GM08714 (cell line): Measurements from ENCODE around the gene JOSD2.

ENCODE experiments used
- H3K4me3 ChIP-seq: fragments of 200-500 bp; sonication (Bioruptor generic); 2 replicates; pipeline ENCODE4 v1.5.1; 2014; ENCODE audit warnings: mild to moderate bottlenecking, low read length, inconsistent platforms
- ZNF274 ChIP-seq: IDR thresholded peaks from 2 replicates; pipeline ENCODE4 v1.6.1; 2012; ENCODE audit warnings: mild to moderate bottlenecking, low read depth, low read length

JOSD2 gene

DNA sequence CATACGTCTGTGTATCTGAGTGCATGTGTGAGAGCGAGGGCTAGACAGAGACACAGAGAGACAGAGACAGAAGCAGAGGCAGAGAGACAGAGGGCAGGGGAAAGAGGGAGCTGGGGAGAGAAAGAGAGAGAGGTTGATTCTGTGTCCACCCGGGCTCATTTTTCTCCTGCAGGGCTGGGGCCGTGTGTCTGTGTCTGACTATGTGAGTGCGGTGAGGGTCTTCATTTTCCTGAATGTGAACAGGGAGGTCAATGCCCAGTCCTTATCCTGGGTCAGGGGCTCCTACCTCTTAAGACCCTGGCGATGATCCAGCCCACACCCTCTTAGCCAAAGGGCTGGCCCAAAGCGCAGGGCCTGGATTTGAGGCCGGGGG is 39.6 kb upstream of the JOSD2 start:
- H3K4me3 ChIP-seq, result no peak overlapping the region
- TF ChIP-seq ZNF274, result no peak

DNA sequence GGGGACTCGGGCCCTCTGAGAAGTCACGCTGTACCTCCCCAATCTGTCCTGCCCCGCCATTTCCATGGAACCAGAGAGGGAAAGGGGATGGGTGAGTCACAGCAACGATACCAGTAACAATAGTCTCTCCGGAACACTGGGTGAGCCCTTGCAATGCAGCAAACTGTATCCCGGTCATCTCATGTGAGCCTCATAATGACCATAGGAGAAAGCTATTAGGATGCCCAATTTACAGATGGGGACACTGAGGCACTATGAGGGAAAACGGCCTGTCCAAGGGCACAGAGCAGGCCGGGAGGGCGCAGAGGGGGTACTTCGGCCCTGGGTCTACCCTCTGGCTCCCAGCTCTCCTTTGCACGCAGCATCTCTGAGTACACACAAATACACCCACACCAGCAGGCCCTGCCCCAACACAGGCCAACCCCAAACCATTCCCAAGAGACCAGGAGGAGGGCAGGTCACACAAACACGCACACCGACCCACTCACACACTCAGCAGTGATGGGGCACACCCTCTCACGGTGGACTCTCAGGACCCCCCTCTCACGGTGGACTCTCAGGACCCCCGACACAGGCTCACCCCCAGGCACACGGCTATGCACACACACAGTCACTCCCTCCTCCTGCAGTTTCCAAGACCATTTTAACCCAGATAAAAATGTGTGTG is 39.1 kb upstream of the JOSD2 start:
- TF ChIP-seq ZNF274, result no peak
- no peak overlapping the region for H3K4me3 ChIP-seq

DNA sequence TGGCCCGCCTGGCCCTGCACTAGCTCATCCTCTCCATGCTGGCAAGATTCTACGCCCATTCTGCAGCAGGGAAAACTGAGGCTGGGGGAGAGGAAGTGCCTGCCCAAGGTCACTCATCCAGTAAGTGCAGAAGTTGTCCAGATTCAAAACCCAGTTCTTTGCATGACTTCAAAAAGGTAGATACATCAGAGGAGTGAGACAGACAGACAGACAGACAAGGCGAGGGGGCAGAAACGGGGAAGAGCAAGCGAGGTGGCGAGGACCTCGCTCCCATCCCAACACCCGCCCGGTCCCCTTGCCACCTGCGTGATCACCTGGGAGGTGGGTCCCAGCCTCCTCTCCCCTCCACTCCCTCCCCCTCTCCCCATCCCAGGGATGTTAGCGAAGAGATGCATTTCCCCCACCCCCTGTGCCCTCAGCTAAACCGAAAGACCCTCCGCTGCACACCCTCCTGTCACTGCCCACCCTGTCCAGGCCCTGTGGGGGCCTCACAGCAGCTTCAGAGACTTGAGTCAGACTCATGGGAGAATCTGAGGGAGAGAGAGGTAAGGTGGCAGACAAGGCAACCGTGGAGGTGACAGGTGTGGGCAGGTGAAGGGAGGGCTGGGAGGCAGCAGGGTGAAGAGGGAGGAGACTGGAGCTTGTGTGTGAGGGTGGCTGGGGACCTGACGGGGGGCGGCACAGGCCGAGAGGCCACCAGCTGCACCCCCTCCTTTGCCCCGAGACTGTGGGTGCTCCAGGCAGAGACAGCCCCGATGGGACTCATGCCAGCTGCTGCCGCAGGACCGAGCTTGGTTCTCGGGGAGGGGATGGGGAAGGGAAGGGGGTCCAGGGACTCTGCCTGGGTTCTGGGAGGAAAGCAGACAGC is 38.3 kb upstream of the JOSD2 start:
- H3K4me3 ChIP-seq, result no peak overlapping the region
- TF ChIP-seq ZNF274, result no peak

DNA sequence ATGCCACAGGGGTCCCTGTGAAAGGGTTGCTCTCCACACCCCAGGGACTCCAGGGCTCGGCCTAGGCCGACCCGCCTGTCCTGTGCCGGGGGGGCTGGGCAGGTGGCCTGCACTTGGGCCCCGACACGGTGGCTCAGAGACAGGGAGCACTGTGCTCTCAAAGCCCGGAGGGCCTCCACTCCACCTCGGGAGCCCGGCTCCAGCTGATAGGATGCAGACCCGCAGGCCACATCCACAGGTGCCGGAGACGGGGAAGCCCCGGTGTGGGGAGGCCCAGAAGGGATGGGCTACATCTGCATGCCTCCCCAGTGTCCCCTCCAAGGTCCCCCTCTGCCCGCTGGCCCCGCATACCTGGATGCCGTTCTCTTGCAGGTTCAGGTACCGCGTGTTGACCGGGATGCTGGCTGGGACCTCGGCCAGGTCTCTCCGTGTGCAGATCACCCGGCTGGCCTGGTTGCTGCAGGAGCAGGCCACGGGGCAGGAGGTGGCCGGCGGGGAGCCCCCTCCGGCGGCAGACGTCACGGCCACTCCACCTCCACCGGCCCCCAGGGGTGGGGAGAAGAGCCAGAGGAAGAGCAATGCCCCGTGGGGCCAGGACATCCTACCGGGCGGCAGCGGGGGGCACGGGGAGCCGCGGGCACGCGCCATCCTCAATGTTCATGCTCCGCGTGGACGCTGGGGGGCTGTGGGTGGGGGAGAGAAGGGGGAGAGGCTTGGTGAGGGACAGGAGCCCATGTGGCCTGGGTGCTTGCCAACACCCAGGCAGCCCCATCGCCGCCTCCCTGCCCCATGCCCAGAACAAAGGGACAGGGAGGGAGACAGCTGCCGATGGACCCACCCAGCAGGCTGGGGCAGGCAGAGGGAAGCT is 37.4 kb upstream of the JOSD2 start:
- no peak for TF ChIP-seq ZNF274
- H3K4me3 ChIP-seq, result no peak overlapping the region

DNA sequence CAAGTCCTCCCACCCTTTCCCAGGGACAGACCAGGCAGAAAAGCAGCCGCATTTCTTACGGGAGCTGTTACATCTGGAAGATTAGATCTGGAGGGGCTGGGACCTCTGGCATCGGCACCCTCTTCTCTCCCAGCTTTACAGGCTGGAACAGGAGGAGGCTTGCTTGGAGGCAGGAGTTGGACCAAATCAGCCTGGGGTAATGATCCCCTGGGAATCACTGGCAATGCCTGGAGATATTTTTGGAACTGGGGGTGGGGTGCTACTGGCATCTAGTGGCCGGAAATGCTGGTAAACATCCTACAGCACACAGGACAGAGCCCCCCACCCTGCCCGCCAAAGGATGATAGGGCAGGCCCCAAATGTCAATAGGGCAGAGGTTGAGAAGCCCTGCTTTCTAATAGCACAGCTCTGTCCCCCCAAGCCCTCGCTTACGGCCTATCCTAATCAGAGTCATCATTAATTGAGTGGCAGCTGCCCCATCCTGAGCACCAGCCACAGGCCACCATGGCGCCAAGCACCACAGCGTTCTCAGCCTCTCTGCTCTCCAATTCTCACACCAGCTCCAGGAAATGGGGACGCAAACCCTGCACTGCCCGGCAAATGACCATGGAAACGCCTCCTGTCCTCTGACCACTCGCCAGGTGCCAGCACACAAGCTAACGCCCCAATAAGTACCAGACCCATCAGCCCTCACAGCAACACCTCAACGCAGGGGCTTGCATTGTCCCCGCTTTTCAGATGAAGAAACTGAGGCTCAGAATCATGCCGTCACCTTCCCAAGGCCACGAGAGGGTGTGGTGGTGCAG is 36.6 kb upstream of the JOSD2 start:
- no peak overlapping the region for H3K4me3 ChIP-seq
- TF ChIP-seq ZNF274, result no peak

DNA sequence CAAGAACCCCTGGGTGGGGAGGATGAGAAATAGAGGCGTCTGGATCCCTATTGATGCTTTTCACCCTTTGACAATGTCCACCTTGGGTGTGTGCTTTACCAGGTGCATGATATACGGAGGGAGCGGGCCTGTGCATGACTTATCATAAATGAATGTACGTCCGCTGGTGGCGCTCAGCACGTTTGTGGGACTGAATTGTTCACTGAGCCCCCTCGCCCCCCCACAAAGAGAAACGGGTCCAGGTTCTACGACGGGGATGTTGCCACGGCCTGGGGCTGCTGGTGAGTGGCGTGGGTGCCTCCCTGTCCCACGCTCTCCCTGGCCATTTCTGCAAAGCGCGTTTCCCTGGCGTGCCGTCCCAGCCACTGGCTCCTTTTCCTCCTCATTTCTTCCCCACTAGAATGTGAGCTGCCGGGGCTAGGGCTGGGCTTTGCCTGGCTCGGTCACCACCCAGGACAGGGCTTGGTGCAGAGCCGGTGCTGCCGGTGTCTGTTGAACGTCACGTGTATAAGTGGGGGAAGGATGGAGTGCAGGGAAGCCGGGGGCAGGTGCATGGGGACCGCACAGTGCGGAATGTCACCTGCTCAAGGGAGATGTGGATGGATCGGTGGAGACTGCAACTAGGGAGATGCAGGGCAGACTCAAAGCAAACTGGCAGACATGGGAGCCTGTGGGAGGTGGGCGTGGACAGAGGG is 35.7 kb upstream of the JOSD2 start:
- H3K4me3 ChIP-seq, result no peak overlapping the region
- no peak for TF ChIP-seq ZNF274

DNA sequence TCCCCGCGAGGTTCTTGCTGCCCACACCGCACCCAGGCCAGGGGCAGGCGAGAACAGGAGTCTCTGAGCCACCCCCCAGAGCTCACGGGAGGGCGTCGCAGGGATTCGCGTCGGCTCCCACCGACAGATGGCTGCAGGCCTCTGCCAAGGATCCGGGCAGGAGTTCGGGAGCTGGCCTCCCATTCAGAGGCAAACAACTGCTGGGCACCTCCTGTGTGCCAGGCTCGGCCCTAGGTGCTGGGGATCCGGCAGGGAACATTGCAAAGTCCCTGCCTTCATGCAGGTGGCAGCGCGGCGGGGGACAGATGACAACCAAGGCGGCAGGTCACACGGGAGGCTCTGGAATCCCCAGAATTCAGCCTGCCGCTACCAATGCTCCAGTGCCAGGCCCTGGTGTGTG is 32.0 kb upstream of the JOSD2 start:
- no peak overlapping the region for H3K4me3 ChIP-seq
- TF ChIP-seq ZNF274, result no peak

DNA sequence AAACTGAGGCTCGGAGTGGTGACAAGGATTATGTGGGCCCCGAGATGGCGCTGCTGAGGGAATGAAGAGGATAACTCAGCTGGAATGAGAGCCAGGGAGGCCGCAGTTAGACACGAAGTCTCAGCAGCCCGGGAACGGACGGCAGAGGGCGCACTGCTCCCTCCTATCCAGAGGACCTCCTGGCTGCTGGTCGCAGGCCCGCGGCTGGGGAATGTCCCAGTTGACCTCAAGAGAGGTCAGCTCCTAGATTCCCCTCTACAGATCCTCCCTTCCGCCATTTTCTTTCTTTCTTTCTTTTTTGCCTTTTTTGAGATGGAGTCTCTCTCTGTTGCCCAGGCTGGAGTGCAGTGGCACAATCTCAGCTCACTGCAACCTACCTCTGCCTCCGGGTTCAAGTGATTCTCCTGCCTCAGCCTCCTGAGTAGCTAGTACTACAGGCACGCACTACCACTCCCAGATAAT is 26.8 kb upstream of the JOSD2 start:
- TF ChIP-seq ZNF274, result no peak
- H3K4me3 ChIP-seq, result no peak overlapping the region

DNA sequence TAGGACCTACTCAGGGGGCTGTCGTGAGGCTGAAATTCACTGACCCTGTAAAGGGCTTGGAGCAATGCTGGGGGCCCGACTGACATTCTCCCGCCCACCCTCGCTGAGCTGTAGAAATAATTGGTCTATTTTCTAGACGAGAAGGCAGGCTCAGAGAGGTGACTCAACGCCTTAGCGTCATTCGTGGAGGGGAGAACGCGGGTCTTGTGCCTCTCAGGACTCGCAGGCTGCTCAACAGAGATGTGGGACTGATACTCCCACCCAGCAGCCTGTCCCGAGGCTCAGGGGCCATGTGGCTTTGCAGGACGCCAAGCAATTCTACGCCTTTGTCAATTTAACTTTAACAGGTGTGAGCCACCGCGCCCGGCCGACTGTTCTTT is 26.3 kb upstream of the JOSD2 start:
- no peak overlapping the region for H3K4me3 ChIP-seq
- TF ChIP-seq ZNF274, result no peak

DNA sequence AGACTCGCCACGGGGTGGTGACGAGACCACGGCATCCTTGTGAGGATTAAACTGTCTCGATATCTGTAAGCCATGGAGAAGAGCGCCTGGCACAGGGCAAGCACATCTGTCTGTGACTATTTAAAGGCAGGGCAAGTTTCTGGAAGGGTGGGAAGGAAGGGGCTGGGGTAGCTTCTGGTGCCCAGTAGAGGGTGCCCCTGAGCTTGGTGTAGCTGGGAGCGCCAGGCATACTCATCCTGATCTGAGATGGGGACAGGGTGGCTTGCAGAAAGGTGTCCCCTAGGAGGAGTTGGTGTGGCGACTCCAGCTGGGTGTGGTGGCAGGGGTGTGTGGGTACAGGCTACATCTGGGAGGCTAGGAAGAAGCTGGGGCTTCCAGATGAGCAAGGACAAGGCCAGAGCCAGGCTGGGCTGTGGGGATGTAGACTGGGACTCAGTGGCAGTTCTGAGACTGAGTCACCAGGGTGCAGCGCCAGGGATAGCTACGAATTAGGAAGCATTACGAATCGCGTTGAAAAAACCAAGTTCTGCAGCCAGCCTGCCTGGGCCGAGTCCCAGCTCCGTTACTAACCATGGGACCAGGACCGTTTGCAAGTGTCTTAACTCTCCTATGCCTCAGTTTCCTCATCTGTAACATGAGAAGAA is 25.8 kb upstream of the JOSD2 start:
- TF ChIP-seq ZNF274, result no peak
- H3K4me3 ChIP-seq, result no peak overlapping the region

DNA sequence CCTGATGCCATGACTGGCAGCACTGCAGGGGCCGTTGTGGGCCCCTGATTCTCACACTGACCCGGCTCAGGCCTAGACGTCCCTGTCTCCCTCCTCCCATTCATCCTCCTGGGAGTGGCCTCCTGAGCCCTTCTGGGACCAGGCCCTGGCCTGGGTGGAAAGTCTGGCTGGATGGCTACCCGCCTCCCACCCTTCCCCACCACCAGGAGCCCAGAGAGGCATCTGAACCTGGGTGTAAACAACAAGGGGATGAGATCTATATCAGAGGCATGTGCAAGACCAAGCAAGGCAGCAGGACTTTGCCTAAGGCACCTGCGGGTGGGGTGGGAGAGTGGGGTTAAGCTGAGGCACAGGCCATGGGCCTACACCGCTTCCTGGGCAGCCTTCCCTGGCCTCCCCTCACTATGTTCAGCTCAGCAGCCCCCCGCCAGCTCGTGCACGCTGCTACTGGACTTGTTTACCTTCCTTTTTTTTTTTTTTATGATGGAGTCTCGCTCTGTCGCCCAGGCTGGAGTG is 24.7 kb upstream of the JOSD2 start:
- no peak overlapping the region for H3K4me3 ChIP-seq
- no peak for TF ChIP-seq ZNF274

DNA sequence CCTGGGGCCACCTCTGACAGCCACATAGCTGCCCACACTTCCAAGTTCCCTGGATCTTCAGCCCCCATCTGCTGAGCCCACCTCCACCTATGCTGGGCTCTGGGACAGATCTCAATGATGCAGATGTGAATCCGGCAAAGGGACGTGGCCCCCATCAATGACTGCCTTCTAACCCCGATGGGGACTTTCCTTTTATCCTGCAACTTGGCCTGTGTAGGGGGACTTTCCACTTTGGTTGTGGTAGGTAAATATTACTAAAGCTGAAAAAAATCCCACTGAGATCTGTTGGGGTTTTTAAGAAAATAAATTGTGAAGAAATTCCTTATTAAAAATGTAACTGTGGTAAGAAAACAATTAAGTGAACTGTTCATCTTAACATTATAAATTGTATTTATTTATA is 23.5 kb upstream of the JOSD2 start:
- no peak for TF ChIP-seq ZNF274
- H3K4me3 ChIP-seq, result no peak overlapping the region
